DMS79 (cell line): ENCODE measurements around the gene LAMTOR2.
"Not testable (repeated sequence)": the region's sequence is repeated elsewhere in the genome, so short reads cannot be mapped to it uniquely, and the experiment has no call there.

Source experiments
- DNase-seq: peaks from one replicate; lab custom pipeline; 2025; lab: John Stamatoyannopoulos, UW

LAMTOR2 gene

GRCh38 chr1:156052862-156053767 is 1.5 kb upstream of the LAMTOR2 start:
- DNase-seq = no peak

DNA sequence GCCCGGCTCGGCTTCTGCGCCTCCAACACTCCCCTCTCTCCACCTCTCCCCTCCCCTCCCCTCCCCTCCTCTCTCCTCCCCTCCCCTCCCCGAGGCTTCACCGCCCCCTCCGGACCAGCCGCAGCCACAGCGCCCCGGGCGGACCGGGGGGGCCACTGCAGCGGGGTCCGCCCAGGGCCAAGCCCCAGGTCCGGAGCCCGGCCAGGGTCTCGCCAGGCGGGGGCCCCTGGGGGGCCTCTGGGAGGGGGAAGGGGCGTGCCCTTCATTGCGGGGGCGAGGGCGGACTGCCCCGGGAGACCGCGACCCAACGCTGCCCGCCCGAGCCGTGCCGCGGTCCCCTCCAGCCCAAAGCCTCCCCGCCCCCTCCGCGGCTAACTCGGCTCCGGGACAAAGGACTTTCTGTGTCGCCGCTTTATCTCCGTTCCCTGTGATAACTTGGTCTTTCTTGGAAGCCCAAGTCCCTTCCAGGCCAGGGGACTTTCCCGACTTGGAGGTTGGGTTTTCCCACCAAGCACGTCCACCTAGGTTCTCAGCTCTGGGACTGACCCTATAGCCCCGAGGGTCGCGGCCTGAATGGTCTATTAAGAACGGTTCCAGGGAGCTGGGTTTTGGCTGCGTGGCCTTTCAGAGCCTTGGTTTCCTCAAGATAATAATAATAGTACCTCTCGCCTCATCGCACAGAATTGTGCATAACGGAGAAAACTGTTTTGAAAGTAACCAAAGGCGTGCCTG is 648 bp upstream of the LAMTOR2 start, which contains the start of gene UBQLN4:
Gene UBQLN4, minus strand, starts transcription at position 31 of the 732 bp plus-strand sequence. CDS start 97 bp downstream, outside the sequence.
- peak; percentile 63 for DNase-seq

GRCh38 chr1:156055281-156056048 is 883 bp downstream of the LAMTOR2 start:
- no peak for DNase-seq

GRCh38 chr1:156056326-156056849 is 1.8 kb downstream of the LAMTOR2 start:
- no peak for DNase-seq

GRCh38 chr1:156060937-156061636 is 6.5 kb downstream of the LAMTOR2 start, which contains the start of gene RAB25:
Gene RAB25, plus strand, starts transcription at chr1:156061160. Its CDS starts 241 bp downstream, at chr1:156061401.
- peak; percentile 48 for DNase-seq

- DNase-seq = no peak
These were observed 7.6 kb downstream of the LAMTOR2 start for GRCh38 chr1:156062189-156062588.

- DNase-seq = no peak
These were observed 9.4 kb downstream of the LAMTOR2 start for GRCh38 chr1:156063997-156064285.

- DNase-seq = no peak
These were observed 10.0 kb downstream of the LAMTOR2 start for GRCh38 chr1:156064615-156065014.

DNA sequence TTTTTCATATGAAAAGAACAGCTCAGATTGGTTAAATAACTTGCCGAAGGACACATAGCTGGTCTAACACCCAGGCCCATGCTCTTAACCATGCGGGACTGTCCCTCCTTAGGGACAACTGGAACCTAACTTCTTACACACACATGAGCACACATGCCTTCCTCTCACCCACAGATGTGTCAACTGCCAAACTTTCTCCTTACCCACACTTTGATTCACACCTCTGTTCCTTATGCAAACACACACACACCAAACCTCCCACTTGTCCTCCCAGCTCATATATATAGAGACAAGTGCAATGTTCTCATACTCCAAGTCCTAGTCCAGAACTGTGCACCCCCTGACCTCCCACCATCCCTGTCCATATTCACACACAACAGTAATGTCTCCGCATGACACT is 10.6 kb downstream of the LAMTOR2 start:
- no peak for DNase-seq

DNA sequence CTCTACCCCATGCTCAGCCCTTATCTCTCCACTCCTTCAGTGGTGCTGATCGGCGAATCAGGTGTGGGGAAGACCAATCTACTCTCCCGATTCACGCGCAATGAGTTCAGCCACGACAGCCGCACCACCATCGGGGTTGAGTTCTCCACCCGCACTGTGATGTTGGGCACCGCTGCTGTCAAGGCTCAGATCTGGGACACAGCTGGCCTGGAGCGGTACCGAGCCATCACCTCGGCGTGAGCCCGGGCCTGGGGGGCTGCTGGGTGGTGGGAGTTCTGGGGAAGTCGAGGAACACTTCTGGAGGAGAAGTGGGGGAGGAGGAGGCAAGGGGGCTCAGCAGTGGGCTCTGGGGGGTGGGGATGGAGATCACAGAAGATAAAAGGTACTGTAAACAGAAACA is 11.3 kb downstream of the LAMTOR2 start:
- no peak for DNase-seq

DNA sequence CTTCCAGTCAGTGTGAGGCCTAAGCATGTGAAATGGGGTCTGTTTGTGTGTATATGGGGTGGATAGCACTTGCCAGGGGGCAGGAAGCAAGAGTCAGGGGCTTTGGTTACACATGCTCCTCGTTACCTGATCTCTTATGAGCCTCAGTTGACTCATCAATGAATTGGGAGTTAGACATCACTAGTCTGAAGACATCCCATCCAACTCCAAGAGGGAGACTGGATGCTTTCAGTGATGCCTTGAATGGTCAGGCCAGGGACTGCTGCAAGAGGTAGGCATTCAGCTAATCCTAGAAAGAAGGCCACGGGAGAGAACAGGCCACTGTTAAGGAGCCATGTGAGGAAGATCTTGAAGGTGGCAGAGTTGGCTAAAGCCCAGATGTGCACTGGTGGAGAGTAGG is 12.7 kb downstream of the LAMTOR2 start:
- no peak for DNase-seq

DNA sequence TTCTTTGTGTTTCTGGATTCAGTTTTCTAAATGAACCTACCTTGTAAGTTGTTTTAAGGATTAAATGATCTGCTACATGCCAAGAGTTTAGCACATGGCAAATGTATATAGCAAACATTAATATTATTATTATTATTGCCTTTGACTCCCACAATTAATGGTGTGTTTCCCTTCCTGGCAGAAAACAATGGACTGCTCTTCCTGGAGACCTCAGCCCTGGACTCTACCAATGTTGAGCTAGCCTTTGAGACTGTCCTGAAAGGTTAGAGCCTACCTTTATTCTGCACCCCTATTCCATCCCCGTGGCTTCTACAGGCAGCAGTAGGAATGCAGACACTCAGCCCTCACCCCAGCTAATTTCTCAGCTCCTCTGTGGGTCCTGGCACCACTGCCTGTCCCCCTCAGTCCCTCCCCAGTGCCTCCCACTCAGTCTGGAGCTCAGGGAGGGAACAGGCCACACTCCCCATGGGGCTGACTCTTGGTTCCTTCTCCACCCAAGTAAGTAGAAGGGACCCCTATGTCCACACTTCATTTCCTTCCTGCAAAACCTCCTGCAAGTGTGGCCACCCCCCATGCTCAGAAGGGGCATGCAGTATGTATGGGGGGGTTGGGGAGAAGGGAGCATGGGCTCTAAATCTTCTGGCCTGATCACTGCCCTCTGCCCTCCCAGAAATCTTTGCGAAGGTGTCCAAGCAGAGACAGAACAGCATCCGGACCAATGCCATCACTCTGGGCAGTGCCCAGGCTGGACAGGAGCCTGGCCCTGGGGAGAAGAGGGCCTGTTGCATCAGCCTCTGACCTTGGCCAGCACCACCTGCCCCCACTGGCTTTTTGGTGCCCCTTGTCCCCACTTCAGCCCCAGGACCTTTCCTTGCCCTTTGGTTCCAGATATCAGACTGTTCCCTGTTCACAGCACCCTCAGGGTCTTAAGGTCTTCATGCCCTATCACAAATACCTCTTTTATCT is 15.2 kb downstream of the LAMTOR2 start:
- no peak for DNase-seq

DNA sequence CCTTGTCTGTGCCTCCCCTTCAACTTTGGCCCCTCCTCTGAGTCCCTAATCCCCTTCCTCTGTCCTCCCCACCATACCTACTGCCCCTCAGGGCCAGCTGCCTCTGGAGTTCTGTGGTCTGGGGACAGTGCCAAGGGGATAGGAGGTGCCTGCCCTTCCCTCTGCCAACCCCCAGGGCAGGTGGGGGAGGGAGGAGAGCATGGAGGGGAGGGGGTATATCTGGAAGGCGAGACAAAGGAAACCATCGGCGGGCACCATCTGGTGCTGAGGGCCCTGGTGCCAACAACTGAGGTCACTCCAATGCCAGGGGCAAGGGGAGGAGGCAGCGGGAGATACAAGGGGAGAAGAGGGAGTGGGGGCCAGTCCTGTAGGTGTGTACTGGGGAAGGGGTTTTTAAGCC is 16.0 kb downstream of the LAMTOR2 start:
- no peak for DNase-seq

DNA sequence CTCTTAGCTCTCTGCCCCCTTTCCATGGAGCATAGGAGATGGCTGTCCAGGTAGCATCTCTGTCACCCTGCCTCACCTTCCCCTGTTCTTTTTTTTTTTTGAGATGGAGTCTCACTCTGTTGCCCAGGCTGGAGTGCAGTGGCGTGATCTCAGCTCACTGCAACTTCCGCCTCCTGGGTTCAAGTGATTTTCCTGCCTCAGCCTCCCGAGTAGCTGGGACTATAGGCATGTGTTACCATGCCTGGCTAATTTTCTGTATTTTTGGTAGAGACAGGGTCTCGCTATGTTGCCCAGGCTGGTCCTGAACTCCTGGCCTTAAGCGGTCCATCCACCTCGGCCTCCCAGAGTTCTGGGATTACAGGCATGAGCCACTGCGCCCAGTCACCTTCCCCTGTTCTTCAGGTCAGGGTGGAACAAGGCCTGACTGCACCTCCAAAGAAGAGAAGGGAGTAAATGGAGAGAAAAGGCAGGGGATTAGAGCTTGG is 16.8 kb downstream of the LAMTOR2 start:
- not testable (repeated sequence) for DNase-seq

- DNase-seq = no peak
These were observed 17.7 kb downstream of the LAMTOR2 start for GRCh38 chr1:156072251-156072650.

- DNase-seq = no peak
These were observed 18.6 kb downstream of the LAMTOR2 start for GRCh38 chr1:156073110-156073687.

DNA sequence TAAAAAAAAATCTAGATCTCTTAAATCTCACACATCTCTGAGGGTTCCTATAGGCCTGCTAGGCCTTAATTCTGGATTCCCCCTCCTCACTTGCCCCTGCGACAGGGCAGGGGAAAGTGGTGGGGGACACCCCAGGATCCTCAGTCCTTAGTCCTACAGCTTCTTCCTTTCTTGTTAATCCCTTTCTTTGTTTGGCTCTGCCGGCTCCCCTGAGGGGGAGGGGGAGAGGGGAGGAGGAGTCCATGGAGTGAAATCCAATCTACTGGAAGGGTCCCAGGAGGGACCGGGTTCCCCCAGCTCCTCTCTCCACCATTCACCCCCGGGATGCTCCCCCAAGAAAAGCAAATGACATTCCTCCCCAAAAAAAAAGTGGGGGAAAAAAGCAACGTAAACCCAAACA is 19.2 kb downstream of the LAMTOR2 start:
- no peak for DNase-seq

GRCh38 chr1:156074661-156075060 is 20.1 kb downstream of the LAMTOR2 start:
- DNase-seq = no peak

GRCh38 chr1:156075162-156075561 is 20.6 kb downstream of the LAMTOR2 start:
- no peak for DNase-seq

DNA sequence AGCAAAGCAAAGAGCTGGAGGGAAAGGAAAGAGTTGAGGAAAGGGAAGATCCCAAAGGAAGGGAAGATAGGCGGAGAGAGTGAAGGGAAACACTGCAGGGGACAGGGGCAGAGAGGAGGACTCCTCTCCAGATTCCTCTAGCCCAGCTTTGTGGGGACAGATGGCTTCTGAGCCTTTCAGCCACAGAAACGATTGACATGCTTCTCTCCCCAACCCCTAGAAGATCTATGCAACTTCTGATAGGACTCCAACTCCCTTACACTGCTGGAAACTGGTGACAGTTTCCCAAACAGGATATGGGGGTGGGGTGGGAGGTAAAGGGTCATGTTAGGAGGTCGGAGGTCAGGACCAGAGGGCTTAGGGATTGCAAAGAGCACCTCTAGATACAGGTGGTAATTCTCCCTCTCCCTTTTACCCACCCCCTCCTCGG is 21.2 kb downstream of the LAMTOR2 start:
- no peak for DNase-seq
